ENCODE measurements around the gene SFT2D2. TPM values are rescaled to one million over a fixed set of nuclear protein-coding genes. Genes with fewer than 3 reads are reported as not detected.

The SFT2D2 gene
- polyA plus RNA-seq, 1 donor (not counting 4 experiments of a cell fraction or from before 2014, with no cell fraction given) = 27.6 TPM

DNA sequence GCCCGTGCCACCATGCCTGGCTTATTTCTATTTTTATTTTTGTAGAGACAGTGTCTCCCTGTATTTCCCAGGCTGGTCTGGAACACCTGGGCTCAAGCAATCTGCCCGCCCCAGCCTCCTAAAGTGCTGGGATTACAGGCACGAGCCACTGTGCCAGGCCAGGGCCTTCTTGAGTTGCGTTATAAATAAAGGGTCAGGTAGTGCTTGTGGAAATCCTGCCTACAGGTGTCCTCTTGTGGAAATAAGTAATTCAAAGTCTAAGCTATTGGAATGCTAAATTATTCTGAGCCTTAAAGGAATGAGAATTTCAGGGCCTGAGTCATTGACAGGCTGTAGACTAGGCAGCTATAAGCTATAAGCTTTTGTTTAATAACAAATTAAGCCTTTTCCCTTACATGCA is 8.1 kb upstream of the SFT2D2 start:
- no peak overlapping the region for H3K27ac ChIP-seq (ENCODE audit: control insufficient read depth, insufficient read depth, low read length)
- dilution Hi-C loops (cut with MboI; ENCODE audit: extremely low pct_ligation_motif_present, low sequenced_read_pairs) = no loop called here
- DNase-seq (ENCODE audit: low read depth, low spot score) (no peak), FAIRE-seq (no peak)
- no peak overlapping the region for H2AFZ ChIP-seq (ENCODE audit: control insufficient read depth, low read length)
- no peaks in the 10 kb centered on the region for H3K36me3 ChIP-seq (ENCODE audit: control insufficient read depth in 2 of 2, extremely low read depth in 1 of 2, insufficient read depth in 2 of 2, low read length in 2 of 2)
- no peaks in the 10 kb centered on the region for H3K9me3 ChIP-seq (ENCODE audit: control insufficient read depth, low read depth, low read length)
- no peak for TF ChIP-seq CTCF (optimal IDR thresholded peaks at IDR 0.05 in 1 of 3, IDR thresholded peaks at IDR 0.05 in 1 of 3, conservative IDR thresholded peaks at IDR 0.05 in 1 of 3; ENCODE audit: extremely low read depth in 1 of 3, insufficient read depth in 2 of 3, low read length in 3 of 3)
- TF ChIP-seq EZH2 (IDR thresholded peaks at IDR 0.05; ENCODE audit: low read length) = no peak
- H3K4me2 ChIP-seq (ENCODE audit: control insufficient read depth, extremely low read depth, insufficient read depth, low read depth, low read length) = no peak overlapping the region
- no peaks in the 10 kb centered on the region for H3K79me2 ChIP-seq (ENCODE audit: control insufficient read depth, insufficient read depth, low read length)
- no peak overlapping the region for H3K4me3 ChIP-seq (ENCODE audit: control insufficient read depth in 2 of 3, extremely low read depth in 1 of 3, insufficient read depth in 2 of 3, low read depth in 1 of 3, low read length in 3 of 3)
- no peaks in the 10 kb centered on the region for H3K27me3 ChIP-seq (ENCODE audit: control insufficient read depth, extremely low read depth, insufficient read depth, low read length)
- no peaks in the 10 kb centered on the region for H3K9me1 ChIP-seq (ENCODE audit: control insufficient read depth, extremely low read depth, insufficient read depth, low read length)
- no peaks in the 10 kb centered on the region for H4K20me1 ChIP-seq (ENCODE audit: control insufficient read depth, extremely low read depth, insufficient read depth, low read length)
- H3K4me1 ChIP-seq (ENCODE audit: control insufficient read depth, extremely low read depth, insufficient read depth, low read length) = no peaks in the 10 kb centered on the region
- H3K9ac ChIP-seq (ENCODE audit: control insufficient read depth, extremely low read depth, insufficient read depth, low read length) = no peak overlapping the region

DNA sequence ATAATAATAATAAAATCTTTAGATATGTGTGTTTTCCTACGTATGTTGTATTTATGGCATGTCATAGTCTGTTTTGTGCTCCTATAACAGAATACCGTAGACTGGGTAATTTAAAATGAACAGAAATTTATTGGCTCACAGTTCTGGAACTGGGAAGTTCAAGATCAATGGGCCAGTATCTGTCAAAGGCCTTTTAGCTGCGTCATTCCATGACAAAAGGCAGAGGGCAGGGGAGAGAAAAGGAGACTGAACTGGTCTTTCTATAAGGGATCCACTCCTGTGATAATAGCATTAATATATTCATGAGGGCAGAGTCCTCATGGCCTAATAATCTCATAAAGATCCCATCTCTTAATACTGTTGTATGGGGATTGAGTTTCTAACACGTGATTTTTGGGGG is 7.1 kb upstream of the SFT2D2 start:
- no peak overlapping the region for H3K4me2 ChIP-seq (ENCODE audit: control insufficient read depth, extremely low read depth, insufficient read depth, low read depth, low read length)
- H3K4me1 ChIP-seq (ENCODE audit: control insufficient read depth, extremely low read depth, insufficient read depth, low read length) = no peaks in the 10 kb centered on the region
- DNase-seq (ENCODE audit: low read depth, low spot score) = no peak
- dilution Hi-C loops (cut with MboI; ENCODE audit: extremely low pct_ligation_motif_present, low sequenced_read_pairs) = no loop called here
- no peaks in the 10 kb centered on the region for H4K20me1 ChIP-seq (ENCODE audit: control insufficient read depth, extremely low read depth, insufficient read depth, low read length)
- H3K9ac ChIP-seq (ENCODE audit: control insufficient read depth, extremely low read depth, insufficient read depth, low read length) = no peak overlapping the region
- H3K9me1 ChIP-seq (ENCODE audit: control insufficient read depth, extremely low read depth, insufficient read depth, low read length) = no peaks in the 10 kb centered on the region
- no peak overlapping the region for H3K4me3 ChIP-seq (ENCODE audit: control insufficient read depth in 2 of 3, extremely low read depth in 1 of 3, insufficient read depth in 2 of 3, low read depth in 1 of 3, low read length in 3 of 3)
- no peaks in the 10 kb centered on the region for H3K27me3 ChIP-seq (ENCODE audit: control insufficient read depth, extremely low read depth, insufficient read depth, low read length)
- peaks cover 3% of the 10 kb centered on the region for H3K9me3 ChIP-seq (ENCODE audit: control insufficient read depth, low read depth, low read length)
- H2AFZ ChIP-seq (ENCODE audit: control insufficient read depth, low read length) = no peak overlapping the region
- FAIRE-seq = no peak
- no peak overlapping the region for H3K27ac ChIP-seq (ENCODE audit: control insufficient read depth, insufficient read depth, low read length)
- no peak for TF ChIP-seq CTCF (optimal IDR thresholded peaks at IDR 0.05 in 1 of 3, IDR thresholded peaks at IDR 0.05 in 1 of 3, conservative IDR thresholded peaks at IDR 0.05 in 1 of 3; ENCODE audit: extremely low read depth in 1 of 3, insufficient read depth in 2 of 3, low read length in 3 of 3)
- H3K79me2 ChIP-seq (ENCODE audit: control insufficient read depth, insufficient read depth, low read length) = no peaks in the 10 kb centered on the region
- no peaks in the 10 kb centered on the region for H3K36me3 ChIP-seq (ENCODE audit: control insufficient read depth in 2 of 2, extremely low read depth in 1 of 2, insufficient read depth in 2 of 2, low read length in 2 of 2)

Data from keratinocyte (primary cell).